HCT116 (cell line): ENCODE data around the gene GOLGA8M.
"Not testable (repeated sequence)": the region's sequence is repeated elsewhere in the genome, so short reads cannot be mapped to it uniquely, and the experiment has no call there.

Experiments
- EGR1 ChIP-seq: IDR thresholded peaks from 2 replicates; pipeline ENCODE4 v1.6.1; 2012; ENCODE audit warnings: low read depth
- ELF1 ChIP-seq: IDR thresholded peaks from 2 replicates; pipeline ENCODE4 v1.6.1; 2012; ENCODE audit warnings: low read depth, borderline replicate concordance
- EZH2 ChIP-seq: fragments of 200-600 bp; sonication (generic); IDR thresholded peaks from 2 replicates; pipeline ENCODE4 v1.6.1; 2017; ENCODE audit warnings: antibody characterized with exemption, mixed run types
- EZH2phosphoT487 ChIP-seq: fragments of 200-600 bp; IDR thresholded peaks from 2 replicates; pipeline ENCODE4 v1.6.1; 2018; ENCODE audit warnings: antibody characterized with exemption, borderline replicate concordance
- POLR2AphosphoS5 ChIP-seq: IDR thresholded peaks from 2 replicates; pipeline ENCODE4 v1.6.1; 2011; ENCODE audit warnings: mild to moderate bottlenecking, low read depth, low read length, moderate library complexity
- SP1 ChIP-seq: IDR thresholded peaks from 2 replicates; pipeline ENCODE4 v1.6.1; 2012; ENCODE audit warnings: low read depth
- TCF7L2 ChIP-seq: IDR thresholded peaks from 2 replicates; pipeline ENCODE4 v1.7.0; 2011; ENCODE audit warnings: borderline replicate concordance, inconsistent platforms; ENCODE audit not compliant: insufficient read depth, insufficient read length; ENCODE audit errors: extremely low read depth
- TF ChIP-seq, protein P1 (sequence below), 3 experiments: fragments of 200-600 bp in 1 of 3; sonication (generic) in 1 of 3; IDR thresholded peaks in 2 of 3; conservative IDR thresholded peaks in 1 of 3; 2 replicates each; pipeline ENCODE4 v1.5.1; 2012 to 2017; ENCODE audit warnings: low read depth in 2 of 3, low read length in 2 of 3, antibody characterized with exemption in 1 of 3, borderline replicate concordance in 1 of 3, control low read depth in 1 of 3, mild to moderate bottlenecking in 1 of 3, mixed read lengths in 1 of 3, mixed run types in 1 of 3, moderate library complexity in 1 of 3; ENCODE audit not compliant: insufficient read depth in 1 of 3

DNA sequence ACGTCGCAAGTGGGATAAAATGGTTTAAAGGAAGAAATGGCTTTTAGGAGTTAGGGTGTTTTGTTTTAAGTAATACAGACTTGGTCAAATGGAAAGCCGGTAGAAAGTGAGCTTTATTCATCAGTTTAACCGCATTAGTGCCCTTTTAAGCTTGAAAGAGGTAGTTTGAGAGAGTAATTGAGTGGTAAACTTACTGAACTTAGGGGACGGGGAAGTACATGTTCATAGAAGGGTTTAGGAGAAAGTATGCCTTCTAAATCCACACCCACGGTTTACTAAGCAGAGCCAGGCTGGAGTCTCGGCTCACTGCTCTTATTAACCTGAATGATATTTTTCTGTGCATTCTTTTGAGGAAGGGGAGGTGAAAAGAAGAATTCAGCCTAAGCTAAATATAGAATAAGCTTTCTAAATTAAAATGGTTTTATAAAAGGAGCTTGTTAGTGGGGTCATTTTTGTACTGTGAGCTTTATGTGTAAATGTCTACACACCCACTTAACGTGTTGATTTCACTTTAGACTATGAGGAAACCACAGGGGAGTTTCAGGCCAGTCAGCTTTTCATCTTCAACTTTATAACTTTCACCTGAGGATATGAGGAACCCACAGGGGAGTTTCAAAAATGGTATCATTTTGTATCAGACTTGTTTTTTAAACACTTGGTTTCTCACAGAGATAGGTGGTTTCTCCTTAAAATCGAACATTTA is 26.5 kb upstream of the GOLGA8M start:
- TF ChIP-seq, protein P1, sequence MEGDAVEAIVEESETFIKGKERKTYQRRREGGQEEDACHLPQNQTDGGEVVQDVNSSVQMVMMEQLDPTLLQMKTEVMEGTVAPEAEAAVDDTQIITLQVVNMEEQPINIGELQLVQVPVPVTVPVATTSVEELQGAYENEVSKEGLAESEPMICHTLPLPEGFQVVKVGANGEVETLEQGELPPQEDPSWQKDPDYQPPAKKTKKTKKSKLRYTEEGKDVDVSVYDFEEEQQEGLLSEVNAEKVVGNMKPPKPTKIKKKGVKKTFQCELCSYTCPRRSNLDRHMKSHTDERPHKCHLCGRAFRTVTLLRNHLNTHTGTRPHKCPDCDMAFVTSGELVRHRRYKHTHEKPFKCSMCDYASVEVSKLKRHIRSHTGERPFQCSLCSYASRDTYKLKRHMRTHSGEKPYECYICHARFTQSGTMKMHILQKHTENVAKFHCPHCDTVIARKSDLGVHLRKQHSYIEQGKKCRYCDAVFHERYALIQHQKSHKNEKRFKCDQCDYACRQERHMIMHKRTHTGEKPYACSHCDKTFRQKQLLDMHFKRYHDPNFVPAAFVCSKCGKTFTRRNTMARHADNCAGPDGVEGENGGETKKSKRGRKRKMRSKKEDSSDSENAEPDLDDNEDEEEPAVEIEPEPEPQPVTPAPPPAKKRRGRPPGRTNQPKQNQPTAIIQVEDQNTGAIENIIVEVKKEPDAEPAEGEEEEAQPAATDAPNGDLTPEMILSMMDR (IDR thresholded peaks at IDR 0.05 in 2 of 3, conservative IDR thresholded peaks at IDR 0.05 in 1 of 3; ENCODE audit: borderline replicate concordance in 1 of 3, insufficient read depth in 1 of 3, low read depth in 2 of 3, low read length in 2 of 3), result not testable (repeated sequence)
- not testable (repeated sequence) for TF ChIP-seq EZH2phosphoT487, EZH2, POLR2AphosphoS5, ELF1, EGR1, SP1, TCF7L2
